Right lung (tissue), 5 donors: ENCODE measurements around the gene APOL1. TPM values are rescaled to one million over a fixed set of nuclear protein-coding genes. Genes with fewer than 3 reads are reported as not detected.
"Not testable (repeated sequence)": the region's sequence is repeated elsewhere in the genome, so short reads cannot be mapped to it uniquely, and the experiment has no call there.

ENCODE experiments used
- DNase-seq, 2 donors: peaks; one replicate each; pipeline ENCODE4 v3.0.0-alpha.2; 2013
- polyA plus RNA-seq, 5 donors: library from polyadenylated mRNA; unstranded; fragments of 120-200 nt; gene quantifications; one replicate each; pipeline versions ENCODE4 v1.2.1 to v1.2.3, GENCODE V29; 2013; ENCODE audit warnings: inconsistent platforms in 1 of 5, low replicate concordance in 1 of 5; ENCODE audit not compliant: insufficient read length in 5 of 5, insufficient read depth in 1 of 5

The APOL1 gene
- polyA plus RNA-seq, 5 donors: 8.2 to 16.7 (median 11.3) TPM

GRCh38 chr22:36223504-36223903, 29.4 kb upstream of the APOL1 start:
- DNase-seq: no peak

GRCh38 chr22:36224245-36224644, 28.7 kb upstream of the APOL1 start:
- no peak for DNase-seq

DNA sequence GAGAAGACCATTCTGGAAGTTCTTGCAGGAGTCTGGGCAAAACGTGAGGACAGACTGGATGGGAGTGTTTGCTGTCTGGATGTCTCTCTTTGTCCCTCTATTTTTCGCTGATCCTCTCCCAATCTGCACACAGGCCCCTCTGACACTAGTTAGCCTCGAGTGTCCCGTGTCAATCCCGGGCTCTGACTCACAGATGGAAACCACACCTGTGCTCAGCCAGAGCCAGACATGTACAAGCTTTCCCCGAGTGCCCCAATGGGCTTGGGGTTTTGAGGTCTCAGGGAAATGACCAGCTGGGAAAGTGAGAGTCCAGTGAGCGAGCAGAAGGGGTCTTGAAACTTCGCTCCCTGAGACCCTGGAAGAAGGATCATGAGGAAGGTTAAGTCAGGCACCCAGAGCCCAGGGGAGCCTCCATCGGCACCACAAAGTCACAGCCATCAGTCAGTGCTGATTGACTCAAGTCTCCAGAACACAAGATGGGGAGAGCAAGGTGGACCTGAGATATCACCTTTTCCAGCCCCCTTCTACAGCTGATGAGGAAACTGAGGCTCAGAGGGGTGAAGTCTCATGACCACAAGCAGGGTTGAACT, 27.5 kb upstream of the APOL1 start:
- DNase-seq: no peak

DNA sequence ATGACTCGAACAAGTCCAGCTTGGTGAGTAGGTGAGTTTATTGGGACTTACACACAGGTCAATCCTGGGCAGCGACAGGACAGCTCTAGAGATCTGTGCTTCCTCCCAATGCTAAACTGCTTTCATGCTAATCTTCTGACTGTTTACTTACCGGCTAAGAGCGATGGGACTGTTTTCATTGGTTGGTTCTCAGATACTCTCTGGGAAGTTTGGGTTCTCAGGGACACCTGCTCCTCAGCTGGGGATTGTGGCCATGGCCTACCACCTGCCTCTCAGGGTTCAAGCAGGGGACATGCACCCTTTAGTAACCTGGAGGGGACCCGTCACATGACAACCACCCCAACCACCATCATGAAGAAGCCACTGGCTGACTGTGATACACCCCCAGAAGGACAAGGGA, 26.7 kb upstream of the APOL1 start:
- no peak for DNase-seq

DNA sequence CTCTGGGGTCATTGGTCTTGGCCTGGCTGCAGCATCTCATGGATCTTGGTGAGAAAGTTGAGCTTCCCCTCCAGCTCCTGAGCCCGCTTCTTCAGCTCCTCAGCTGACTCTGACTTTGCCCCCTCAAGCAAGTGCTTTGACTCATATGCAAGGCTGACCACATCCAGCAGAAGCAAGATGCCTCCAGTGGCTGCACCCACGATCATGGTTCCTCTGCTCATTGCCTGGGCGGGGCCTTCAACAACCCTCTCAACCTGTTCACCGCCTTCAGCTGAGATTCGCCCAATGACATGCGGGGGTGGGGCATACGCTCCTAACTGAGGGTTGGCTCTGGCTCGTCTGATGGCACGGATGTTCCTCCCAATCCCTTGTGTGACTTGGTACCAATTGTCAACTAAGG, 25.5 kb upstream of the APOL1 start:
- no peak for DNase-seq

- no peak for DNase-seq
These were observed 25.1 kb upstream of the APOL1 start for GRCh38 chr22:36227806-36228205.

DNA sequence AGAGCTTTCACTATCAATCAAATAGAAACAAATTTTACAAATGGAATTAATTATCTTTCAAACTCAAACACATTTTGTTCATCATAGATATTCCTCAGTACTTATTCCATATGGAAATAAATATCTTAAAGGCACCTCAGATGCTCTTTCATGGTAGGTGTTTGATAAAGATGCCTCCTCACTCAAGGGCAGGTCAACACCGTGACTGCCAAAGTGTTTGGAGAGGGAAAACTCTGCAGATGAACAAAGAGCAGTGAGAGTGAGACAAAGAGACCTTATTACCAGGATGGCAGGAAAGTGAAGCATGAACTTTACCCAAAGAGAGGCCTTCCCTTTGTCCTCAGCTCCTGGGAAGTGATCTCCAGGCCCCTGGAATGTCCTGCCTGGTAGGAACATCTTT, 24.6 kb upstream of the APOL1 start:
- not testable (repeated sequence) for DNase-seq

DNA sequence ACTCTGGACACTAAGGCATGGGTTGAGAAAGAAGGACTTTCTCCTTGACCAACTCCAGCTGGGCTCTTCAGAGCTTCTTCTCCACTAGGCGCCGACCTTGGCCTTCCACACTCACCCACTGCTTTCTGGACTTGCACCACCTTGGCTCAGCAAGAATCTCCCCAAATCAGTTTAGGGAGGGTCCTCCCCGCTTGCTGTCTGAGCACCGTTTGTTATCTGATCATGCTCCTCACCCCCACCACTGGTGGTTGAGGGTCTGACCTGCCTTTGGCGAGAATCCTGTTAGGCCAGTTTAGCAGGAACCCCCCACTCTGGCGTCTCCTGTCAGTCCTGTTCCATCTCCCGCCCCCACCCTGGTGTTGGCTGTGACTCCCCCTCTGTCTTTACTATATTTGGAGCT, 24.0 kb upstream of the APOL1 start:
- DNase-seq: no peak

- not testable (repeated sequence) for DNase-seq
These were observed 23.3 kb upstream of the APOL1 start for GRCh38 chr22:36229649-36230048.

GRCh38 chr22:36231051-36231450, 21.9 kb upstream of the APOL1 start:
- not testable (repeated sequence) for DNase-seq

DNA sequence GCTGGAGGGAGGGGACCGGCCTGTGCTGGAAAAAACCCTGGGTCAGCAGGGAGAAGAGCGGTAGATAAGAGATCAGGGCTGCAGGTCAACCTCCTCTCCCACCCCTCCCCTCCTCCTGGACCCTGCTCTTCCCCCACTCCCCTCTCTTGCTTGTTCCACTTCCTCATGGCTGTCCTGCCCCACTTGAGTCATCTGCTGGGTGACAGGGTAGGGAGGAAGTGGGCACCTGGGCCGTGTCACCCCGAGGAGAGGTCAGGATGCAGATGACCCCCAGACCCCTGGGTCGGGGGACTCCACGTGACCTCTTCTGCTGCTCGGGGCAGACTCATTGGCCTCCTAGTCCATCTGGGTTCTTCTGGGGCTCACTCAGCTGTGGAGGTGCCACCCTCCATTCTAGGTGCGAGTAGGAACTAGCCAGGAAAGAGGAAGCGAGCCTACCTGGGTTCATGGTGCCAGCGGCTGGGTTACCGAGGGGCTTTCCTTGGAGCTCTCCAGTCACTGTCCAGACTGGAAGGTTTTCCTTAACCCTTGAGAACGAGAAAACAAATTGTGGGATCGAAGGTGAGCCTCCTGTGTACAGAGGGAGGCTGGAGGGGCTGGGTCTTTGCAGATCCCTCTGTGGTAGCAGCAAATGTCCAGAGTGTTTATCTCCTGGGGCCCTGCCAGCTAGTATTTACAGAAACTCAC, 20.1 kb upstream of the APOL1 start:
- DNase-seq: no peak

GRCh38 chr22:36233796-36234195, 19.1 kb upstream of the APOL1 start:
- DNase-seq: no peak

- no peak for DNase-seq
These were observed 18.7 kb upstream of the APOL1 start for GRCh38 chr22:36234213-36234612.

DNA sequence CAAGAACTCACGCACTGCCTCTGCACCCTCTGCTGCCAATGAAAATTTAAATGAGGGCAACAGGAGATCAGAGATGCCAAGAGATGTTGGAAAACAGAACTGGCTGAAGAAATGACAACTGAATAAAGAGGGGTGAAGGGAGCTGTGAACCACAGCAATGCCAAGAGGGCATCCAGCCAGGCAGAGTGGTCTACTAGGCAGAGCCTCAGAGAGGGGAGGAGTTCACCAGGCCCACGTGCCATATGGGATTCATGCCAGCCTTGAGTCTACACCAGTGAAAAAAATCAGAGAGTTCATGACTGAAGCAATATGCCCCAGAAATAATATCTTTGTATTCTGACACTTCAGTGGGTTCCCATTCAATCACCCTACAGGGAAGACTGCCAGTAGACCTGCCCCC, 18.0 kb upstream of the APOL1 start:
- DNase-seq: no peak

GRCh38 chr22:36235585-36235984, 17.3 kb upstream of the APOL1 start:
- no peak for DNase-seq

GRCh38 chr22:36236388-36237319, 16.3 kb upstream of the APOL1 start:
- DNase-seq: no peak

GRCh38 chr22:36237462-36238372, 15.2 kb upstream of the APOL1 start:
- DNase-seq: no peak

DNA sequence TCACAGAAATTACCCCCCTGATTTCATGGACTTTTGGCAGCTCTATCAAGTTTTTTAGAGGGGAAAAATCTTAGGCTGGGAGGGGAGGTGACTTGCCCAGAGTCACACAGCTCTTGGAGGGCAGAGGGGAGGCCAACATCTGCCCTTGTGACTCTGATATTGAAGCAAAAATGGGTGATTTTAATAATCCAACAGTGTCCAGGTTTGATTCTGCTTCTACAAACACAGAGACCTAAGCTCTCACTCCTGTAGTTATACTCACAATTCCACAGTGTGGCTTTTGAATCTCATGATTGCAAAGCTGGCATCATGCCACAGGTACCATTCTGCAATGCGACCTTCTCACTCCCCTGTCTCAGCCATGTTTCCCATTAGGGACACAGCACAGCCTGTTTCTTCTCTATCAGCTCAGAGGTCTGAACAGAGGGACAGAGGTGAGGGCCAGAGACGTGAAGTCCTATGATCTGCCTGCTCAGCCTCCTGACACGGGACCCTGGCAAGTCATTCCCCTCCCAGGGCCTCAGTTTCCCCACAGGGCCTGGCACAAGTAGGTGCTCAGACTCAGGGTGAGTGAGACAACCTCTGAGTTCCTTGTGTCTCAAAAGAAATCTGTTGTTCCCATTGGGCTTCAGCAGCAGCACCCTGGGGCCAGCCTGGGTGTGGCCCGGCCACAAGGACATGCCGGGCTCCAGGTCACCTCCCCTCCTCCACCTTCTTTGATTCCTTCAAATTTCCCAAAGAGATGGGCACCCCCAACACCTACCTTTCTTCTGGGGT, 14.4 kb upstream of the APOL1 start:
- DNase-seq: no peak

- no peak for DNase-seq
These were observed 13.9 kb upstream of the APOL1 start for GRCh38 chr22:36239150-36239400.

- DNase-seq: peak; percentile 83 to 88
These were observed 13.3 kb upstream of the APOL1 start, which contains the start of gene APOL2 for GRCh38 chr22:36239401-36240171. Gene APOL2, minus strand, starts transcription at chr22:36239527. Its CDS starts 6,365 bp downstream, at chr22:36233162.
